Measurements from ENCODE around the gene MFGE8. TPM values are rescaled to one million over a fixed set of nuclear protein-coding genes. Genes with fewer than 3 reads are reported as not detected.

MFGE8 gene
- total RNA-seq, 1 donor from 2014 or later: 19.9 TPM

DNA sequence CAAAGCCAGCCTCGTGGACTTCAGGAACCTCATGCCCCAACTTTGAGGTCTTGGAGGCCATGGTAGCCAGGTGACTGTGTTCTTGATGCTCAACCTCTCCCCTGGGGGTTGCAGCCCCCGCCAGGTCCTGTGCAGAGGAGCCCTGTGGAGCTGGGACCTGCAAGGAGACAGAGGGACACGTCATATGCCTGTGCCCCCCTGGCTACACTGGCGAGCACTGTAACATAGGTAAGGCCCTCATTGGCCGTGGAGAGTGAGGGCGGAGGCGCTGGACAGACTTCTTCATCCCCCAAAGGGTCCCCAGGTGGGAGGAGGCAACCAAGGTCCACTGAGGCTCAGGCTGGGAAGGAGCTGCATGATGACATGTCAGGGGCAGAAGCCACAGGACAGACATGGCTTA, 53.0 kb downstream of the MFGE8 start:
- H3K27ac Mint-ChIP-seq (ENCODE audit: unreplicated experiment): no peak overlapping the region
- H3K36me3 Mint-ChIP-seq (ENCODE audit: unreplicated experiment): no peaks in the 10 kb centered on the region
- no peak for DNase-seq
- no peaks in the 10 kb centered on the region for H3K4me1 Mint-ChIP-seq (ENCODE audit: low read depth, unreplicated experiment)
- TF ChIP-seq, protein P1, sequence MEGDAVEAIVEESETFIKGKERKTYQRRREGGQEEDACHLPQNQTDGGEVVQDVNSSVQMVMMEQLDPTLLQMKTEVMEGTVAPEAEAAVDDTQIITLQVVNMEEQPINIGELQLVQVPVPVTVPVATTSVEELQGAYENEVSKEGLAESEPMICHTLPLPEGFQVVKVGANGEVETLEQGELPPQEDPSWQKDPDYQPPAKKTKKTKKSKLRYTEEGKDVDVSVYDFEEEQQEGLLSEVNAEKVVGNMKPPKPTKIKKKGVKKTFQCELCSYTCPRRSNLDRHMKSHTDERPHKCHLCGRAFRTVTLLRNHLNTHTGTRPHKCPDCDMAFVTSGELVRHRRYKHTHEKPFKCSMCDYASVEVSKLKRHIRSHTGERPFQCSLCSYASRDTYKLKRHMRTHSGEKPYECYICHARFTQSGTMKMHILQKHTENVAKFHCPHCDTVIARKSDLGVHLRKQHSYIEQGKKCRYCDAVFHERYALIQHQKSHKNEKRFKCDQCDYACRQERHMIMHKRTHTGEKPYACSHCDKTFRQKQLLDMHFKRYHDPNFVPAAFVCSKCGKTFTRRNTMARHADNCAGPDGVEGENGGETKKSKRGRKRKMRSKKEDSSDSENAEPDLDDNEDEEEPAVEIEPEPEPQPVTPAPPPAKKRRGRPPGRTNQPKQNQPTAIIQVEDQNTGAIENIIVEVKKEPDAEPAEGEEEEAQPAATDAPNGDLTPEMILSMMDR (IDR thresholded peaks at IDR 0.05; ENCODE audit: partially characterized antibody, unreplicated experiment): no peak
- H3K4me3 Mint-ChIP-seq (ENCODE audit: unreplicated experiment): no peak overlapping the region
- peaks cover 4% of the 10 kb centered on the region for H3K9me3 Mint-ChIP-seq (ENCODE audit: unreplicated experiment)
- H3K27me3 Mint-ChIP-seq (ENCODE audit: unreplicated experiment): peaks cover 4% of the 10 kb centered on the region

DNA sequence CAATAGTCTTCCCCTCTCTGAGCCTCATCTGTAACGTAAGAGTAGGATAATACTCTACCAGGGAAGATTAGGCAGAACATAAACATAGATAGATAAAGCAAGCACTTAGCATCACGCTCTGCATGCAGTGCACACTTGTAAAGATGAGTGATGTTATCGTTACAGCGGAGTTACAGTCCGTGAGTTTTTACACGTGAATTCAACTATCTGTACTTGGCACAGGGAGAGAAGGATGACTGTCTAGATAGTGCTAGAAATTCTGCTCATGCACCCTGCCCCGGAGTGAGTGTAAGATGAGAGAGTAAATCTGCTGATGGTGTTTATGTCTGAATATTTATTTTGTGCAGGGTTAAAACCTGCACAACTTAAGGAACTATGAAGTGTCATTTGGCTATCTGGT, 53.6 kb downstream of the MFGE8 start:
- peaks cover 4% of the 10 kb centered on the region for H3K9me3 Mint-ChIP-seq (ENCODE audit: unreplicated experiment)
- TF ChIP-seq, protein P1 (IDR thresholded peaks at IDR 0.05; ENCODE audit: partially characterized antibody, unreplicated experiment): no peak
- H3K4me1 Mint-ChIP-seq (ENCODE audit: low read depth, unreplicated experiment): no peaks in the 10 kb centered on the region
- no peak overlapping the region for H3K27ac Mint-ChIP-seq (ENCODE audit: unreplicated experiment)
- no peaks in the 10 kb centered on the region for H3K36me3 Mint-ChIP-seq (ENCODE audit: unreplicated experiment)
- H3K27me3 Mint-ChIP-seq (ENCODE audit: unreplicated experiment): peaks cover 3% of the 10 kb centered on the region
- no peak overlapping the region for H3K4me3 Mint-ChIP-seq (ENCODE audit: unreplicated experiment)
- DNase-seq: no peak

DNA sequence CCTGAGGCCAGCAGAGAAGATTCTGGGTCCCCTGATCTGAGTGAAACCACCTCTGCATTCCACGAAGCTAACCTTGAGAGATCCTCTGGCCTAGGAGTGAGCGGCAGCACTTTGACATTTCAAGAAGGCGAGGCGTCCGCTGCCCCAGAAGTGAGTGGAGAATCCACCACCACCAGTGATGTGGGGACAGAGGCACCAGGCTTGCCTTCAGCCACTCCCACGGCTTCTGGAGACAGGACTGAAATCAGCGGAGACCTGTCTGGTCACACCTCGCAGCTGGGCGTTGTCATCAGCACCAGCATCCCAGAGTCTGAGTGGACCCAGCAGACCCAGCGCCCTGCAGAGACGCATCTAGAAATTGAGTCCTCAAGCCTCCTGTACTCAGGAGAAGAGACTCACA, 54.2 kb downstream of the MFGE8 start:
- Mint-ChIP-seq H3K4me3 (ENCODE audit: unreplicated experiment) (no peak overlapping the region), H3K9me3 (ENCODE audit: unreplicated experiment) (peaks cover 5% of the 10 kb centered on the region), H3K4me1 (ENCODE audit: low read depth, unreplicated experiment) (no peaks in the 10 kb centered on the region), H3K27me3 (ENCODE audit: unreplicated experiment) (peaks cover 3% of the 10 kb centered on the region), H3K27ac (ENCODE audit: unreplicated experiment) (no peak overlapping the region), H3K36me3 (ENCODE audit: unreplicated experiment) (no peaks in the 10 kb centered on the region)
- DNase-seq: no peak
- TF ChIP-seq, protein P1 (IDR thresholded peaks at IDR 0.05; ENCODE audit: partially characterized antibody, unreplicated experiment): no peak

DNA sequence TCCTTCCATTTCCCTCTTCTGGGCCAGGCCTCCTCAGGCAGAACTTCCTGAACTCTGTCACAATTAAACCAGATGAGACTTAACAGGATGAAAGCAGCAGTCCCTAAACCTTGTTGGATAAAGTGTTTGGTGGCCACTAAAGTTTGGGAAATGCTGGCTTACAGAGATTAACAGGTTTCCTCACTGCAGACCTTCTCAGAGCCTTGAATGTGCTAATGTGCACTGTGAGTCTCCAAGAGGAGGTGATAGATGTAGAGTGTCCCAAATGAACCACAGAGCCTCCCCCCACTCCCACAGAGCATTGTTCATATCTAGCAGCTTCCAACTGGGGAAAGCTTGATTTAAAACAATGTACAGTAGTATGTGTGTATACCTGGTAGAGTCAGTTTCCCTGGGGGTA, 60.7 kb downstream of the MFGE8 start:
- TF ChIP-seq, protein P1 (IDR thresholded peaks at IDR 0.05; ENCODE audit: partially characterized antibody, unreplicated experiment): no peak
- H3K36me3 Mint-ChIP-seq (ENCODE audit: unreplicated experiment): no peaks in the 10 kb centered on the region
- H3K4me3 Mint-ChIP-seq (ENCODE audit: unreplicated experiment): no peak overlapping the region
- no peak for DNase-seq
- H3K9me3 Mint-ChIP-seq (ENCODE audit: unreplicated experiment): peaks cover 3% of the 10 kb centered on the region
- H3K27me3 Mint-ChIP-seq (ENCODE audit: unreplicated experiment): peaks cover 2% of the 10 kb centered on the region
- no peaks in the 10 kb centered on the region for H3K4me1 Mint-ChIP-seq (ENCODE audit: low read depth, unreplicated experiment)
- no peak overlapping the region for H3K27ac Mint-ChIP-seq (ENCODE audit: unreplicated experiment)

DNA sequence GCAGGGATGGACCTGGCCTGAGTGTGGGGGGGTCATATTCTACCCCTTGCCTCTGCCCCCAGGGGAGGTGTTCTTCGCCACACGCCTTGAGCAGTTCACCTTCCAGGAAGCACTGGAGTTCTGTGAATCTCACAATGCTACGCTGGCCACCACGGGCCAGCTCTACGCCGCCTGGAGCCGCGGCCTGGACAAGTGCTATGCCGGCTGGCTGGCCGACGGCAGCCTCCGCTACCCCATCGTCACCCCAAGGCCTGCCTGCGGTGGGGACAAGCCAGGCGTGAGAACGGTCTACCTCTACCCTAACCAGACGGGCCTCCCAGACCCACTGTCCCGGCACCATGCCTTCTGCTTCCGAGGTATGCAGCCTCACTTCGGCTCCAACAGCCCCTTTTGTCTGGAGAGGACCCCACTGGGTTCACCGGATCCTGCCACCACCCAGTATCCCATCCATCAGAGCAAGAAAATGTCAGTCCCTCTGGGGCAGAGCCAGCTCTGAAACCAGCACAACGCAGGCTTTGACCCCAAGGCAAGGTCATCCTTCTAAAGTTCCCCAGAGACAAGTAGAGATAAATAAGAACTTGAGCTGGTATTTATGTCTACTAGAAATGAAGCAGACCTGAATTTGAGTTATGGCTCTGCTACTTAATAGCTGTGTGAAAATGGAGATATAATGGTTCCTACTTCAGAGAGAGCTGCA, 63.7 kb downstream of the MFGE8 start:
- peaks cover 2% of the 10 kb centered on the region for H3K27me3 Mint-ChIP-seq (ENCODE audit: unreplicated experiment)
- H3K4me3 Mint-ChIP-seq (ENCODE audit: unreplicated experiment): no peak overlapping the region
- no peak for DNase-seq
- no peaks in the 10 kb centered on the region for H3K36me3 Mint-ChIP-seq (ENCODE audit: unreplicated experiment)
- H3K27ac Mint-ChIP-seq (ENCODE audit: unreplicated experiment): no peak overlapping the region
- peaks cover under 1% of the 10 kb centered on the region for H3K9me3 Mint-ChIP-seq (ENCODE audit: unreplicated experiment)
- TF ChIP-seq, protein P1 (IDR thresholded peaks at IDR 0.05; ENCODE audit: partially characterized antibody, unreplicated experiment): no peak
- no peaks in the 10 kb centered on the region for H3K4me1 Mint-ChIP-seq (ENCODE audit: low read depth, unreplicated experiment)
